Measurements from ENCODE around the gene ADAMTSL3.

GRCh38 chr15:83977992-83978391 is 324.1 kb downstream of the ADAMTSL3 start:
- TF ChIP-seq CTCF (IDR thresholded peaks at IDR 0.05) (no peak), POLR2A (IDR thresholded peaks at IDR 0.05; ENCODE audit: low read depth) (no peak), POLR2AphosphoS5 (IDR thresholded peaks at IDR 0.05) (no peak)

Data from esophagus muscularis mucosa (tissue), 3 donors.